KMS-11 (cell line): ENCODE data around the gene CCDC14.

ENCODE experiments used
- H2AFZ ChIP-seq: fragments of 200-600 bp; sonication (generic); 2 replicates; pipeline ENCODE4 v1.6.1; 2016; ENCODE audit warnings: antibody characterized with exemption, mixed run types, low read depth
- H3K27ac ChIP-seq: fragments of 200-600 bp; sonication (generic); 2 replicates; pipeline ENCODE4 v1.6.1; 2016; ENCODE audit warnings: mild to moderate bottlenecking, mixed run types
- H3K27me3 ChIP-seq: fragments of 200-600 bp; sonication (generic); 2 replicates; pipeline ENCODE4 v1.6.1; 2017; ENCODE audit warnings: mild to moderate bottlenecking, low read depth, mixed run types, moderate library complexity; ENCODE audit not compliant: insufficient read depth
- H3K36me3 ChIP-seq: fragments of 200-600 bp; sonication (generic); 2 replicates; pipeline ENCODE4 v1.6.1; 2017; ENCODE audit warnings: mild to moderate bottlenecking, mixed run types; ENCODE audit not compliant: insufficient read depth
- H3K4me1 ChIP-seq: fragments of 200-600 bp; sonication (generic); 2 replicates; pipeline ENCODE4 v1.6.1; 2016; ENCODE audit warnings: mild to moderate bottlenecking, low read depth, mixed run types; ENCODE audit not compliant: poor library complexity, severe bottlenecking
- H3K4me2 ChIP-seq: fragments of 200-600 bp; sonication (generic); 2 replicates; pipeline ENCODE4 v1.7.0; 2016; ENCODE audit warnings: mild to moderate bottlenecking, mixed run types
- H3K4me3 ChIP-seq: fragments of 200-600 bp; sonication (generic); IDR thresholded peaks from 2 replicates; pipeline ENCODE4 v1.6.1; 2017; ENCODE audit warnings: low read depth, low read length, mixed read lengths; ENCODE audit not compliant: insufficient read depth
- H3K79me2 ChIP-seq: fragments of 200-600 bp; sonication (generic); 2 replicates; pipeline ENCODE4 v1.6.1; 2016; ENCODE audit warnings: low read depth, mixed run types; ENCODE audit not compliant: insufficient read depth
- H3K9ac ChIP-seq: fragments of 200-600 bp; sonication (generic); 2 replicates; pipeline ENCODE4 v1.6.1; 2016; ENCODE audit warnings: mild to moderate bottlenecking, mixed run types
- H4K20me1 ChIP-seq: fragments of 200-600 bp; sonication (generic); 2 replicates; pipeline ENCODE4 v1.6.1; 2016; ENCODE audit warnings: mild to moderate bottlenecking, mixed run types; ENCODE audit not compliant: insufficient read depth
- CTCF ChIP-seq: fragments of 200-600 bp; sonication (generic); conservative IDR thresholded peaks from 2 replicates; pipeline ENCODE4 v1.6.1; 2017; ENCODE audit warnings: low read depth, mild to moderate bottlenecking, antibody characterized with exemption, low read length, moderate library complexity, mixed read lengths

The CCDC14 gene

DNA sequence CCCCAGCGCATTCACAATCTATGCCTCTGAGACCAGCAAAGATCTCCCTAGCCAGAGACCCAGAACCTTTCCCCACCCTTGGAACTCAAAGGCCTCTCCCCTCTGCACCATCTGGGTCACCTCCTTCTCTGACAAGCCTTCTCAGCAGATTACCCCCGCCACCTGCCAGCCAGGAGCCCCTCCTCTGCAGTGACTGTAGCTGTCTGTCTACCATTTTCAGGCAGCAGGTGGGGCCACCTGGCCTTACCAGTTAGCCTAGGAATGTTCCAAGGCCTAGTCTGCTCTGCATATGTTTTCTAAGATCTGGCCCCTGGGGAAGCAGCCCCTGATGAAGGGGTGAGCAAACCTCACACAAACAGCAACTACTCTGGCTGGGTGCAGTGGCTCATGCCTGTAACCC, 79.3 kb downstream of the CCDC14 start:
- H3K9ac ChIP-seq: no peak overlapping the region
- no peak for TF ChIP-seq CTCF
- H3K4me2 ChIP-seq: peak overlapping the region; percentile 36; the same call in 1 of the 2 replicates
- H4K20me1 ChIP-seq: no peaks in the 10 kb centered on the region
- H3K4me1 ChIP-seq: peaks cover 40% of the 10 kb centered on the region
- no peak overlapping the region for H3K27ac ChIP-seq
- no peaks in the 10 kb centered on the region for H3K79me2 ChIP-seq
- no peaks in the 10 kb centered on the region for H3K27me3 ChIP-seq
- H3K4me3 ChIP-seq: no peak overlapping the region
- no peaks in the 10 kb centered on the region for H3K36me3 ChIP-seq
- H2AFZ ChIP-seq: no peak overlapping the region

DNA sequence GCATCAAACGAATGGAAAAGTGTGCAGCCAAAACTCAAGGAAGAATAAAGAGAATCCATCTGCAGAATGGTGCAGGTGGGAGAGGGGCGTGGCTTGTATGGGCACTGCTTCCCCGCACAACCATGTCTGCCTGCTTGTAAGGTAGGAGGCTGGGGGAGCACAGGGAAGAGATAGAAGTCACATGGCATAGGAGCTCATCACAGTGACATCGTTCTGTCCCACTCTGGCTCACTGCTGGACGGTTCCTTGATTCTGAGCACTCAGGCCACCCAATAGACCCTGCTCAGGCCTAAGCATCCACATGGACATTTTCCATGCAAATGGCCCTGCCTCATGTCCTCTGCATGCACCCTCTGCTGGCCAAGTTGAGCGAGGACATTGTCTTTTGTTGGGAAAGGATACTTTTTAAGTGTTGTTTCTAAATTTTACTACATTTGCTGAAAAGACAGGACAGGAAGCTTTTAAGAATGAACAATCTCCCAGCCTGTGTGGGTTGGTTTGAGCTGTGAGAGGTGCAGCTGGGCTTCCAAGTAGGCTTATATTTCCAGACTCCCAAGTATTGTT, 79.9 kb downstream of the CCDC14 start:
- peak; percentile 53 for TF ChIP-seq CTCF
- Histone ChIP-seq H3K4me1 (peaks cover 38% of the 10 kb centered on the region), H3K9ac (no peak overlapping the region), H3K36me3 (no peaks in the 10 kb centered on the region), H3K4me3 (no peak overlapping the region), H4K20me1 (no peaks in the 10 kb centered on the region), H3K4me2 (no peak overlapping the region; the same call in 1 of the 2 replicates), H3K27ac (no peak overlapping the region), H3K27me3 (no peaks in the 10 kb centered on the region), H3K79me2 (no peaks in the 10 kb centered on the region), H2AFZ (no peak overlapping the region)

GRCh38 chr3:123878807-123879206, 82.2 kb downstream of the CCDC14 start:
- Histone ChIP-seq H3K9ac (no peak overlapping the region), H4K20me1 (no peaks in the 10 kb centered on the region), H3K4me2 (no peak overlapping the region), H3K27ac (no peak overlapping the region), H2AFZ (no peak overlapping the region), H3K36me3 (no peaks in the 10 kb centered on the region), H3K79me2 (no peaks in the 10 kb centered on the region), H3K4me1 (peaks cover 26% of the 10 kb centered on the region), H3K27me3 (no peaks in the 10 kb centered on the region), H3K4me3 (no peak overlapping the region)
- no peak for TF ChIP-seq CTCF

DNA sequence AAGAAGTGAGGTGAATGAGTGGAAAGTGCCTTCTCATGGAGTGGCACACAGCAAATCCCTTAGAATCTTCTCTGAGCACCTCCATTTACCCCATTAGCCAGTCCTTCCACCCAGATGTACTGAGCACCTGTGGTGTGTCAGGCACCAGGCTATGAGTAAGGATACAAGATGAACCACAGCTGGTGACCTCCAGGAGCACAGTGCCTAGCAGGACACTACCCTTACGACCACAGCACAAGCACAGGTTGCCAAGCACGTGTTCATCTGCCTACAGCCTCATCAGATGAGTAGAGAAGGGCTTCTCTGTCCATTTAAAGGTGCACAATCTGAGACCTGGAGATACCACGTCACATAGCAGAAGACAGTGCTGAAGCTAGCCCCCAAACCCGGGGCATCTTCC, 83.1 kb downstream of the CCDC14 start:
- Histone ChIP-seq H3K4me2 (no peak overlapping the region), H3K27ac (no peak overlapping the region)

More for the DNA sequence above, 83.1 kb downstream of the CCDC14 start:
- H3K4me1 ChIP-seq: peaks cover 18% of the 10 kb centered on the region
- no peaks in the 10 kb centered on the region for H3K27me3 ChIP-seq
- H4K20me1 ChIP-seq: no peaks in the 10 kb centered on the region
- no peaks in the 10 kb centered on the region for H3K36me3 ChIP-seq
- no peak overlapping the region for H3K9ac ChIP-seq
- H2AFZ ChIP-seq: no peak overlapping the region
- H3K4me3 ChIP-seq: no peak overlapping the region
- no peaks in the 10 kb centered on the region for H3K79me2 ChIP-seq
- TF ChIP-seq CTCF: no peak
